Activated CD8-positive, alpha-beta T cell treated with anti-CD3 and anti-CD28 coated beads for 36 hours (primary cell): ENCODE results near the gene PLPP4. TPM values are rescaled to one million over a fixed set of nuclear protein-coding genes. Genes with fewer than 3 reads are reported as not detected.

Source experiments
- ATAC-seq: fragments of 200-7000 bp; cut with Tn5 transposase; one replicate; pipeline ENCODE4 v1.10.0; 2021; ENCODE audit warnings: mild to moderate bottlenecking, moderate library complexity
- CTCF ChIA-PET: fragments of 350-600 bp; sonication (Branson Sonifier 250); formaldehyde crosslinking; loops from one replicate; lab custom pipeline; 2021; ENCODE audit warnings: antibody characterized with exemption; lab: Charles Lee
- POLR2A ChIA-PET: fragments of 350-600 bp; sonication (Branson Sonifier 250); formaldehyde crosslinking; loops from one replicate; lab custom pipeline; 2021; ENCODE audit warnings: antibody characterized with exemption; lab: Charles Lee
- DNase-seq: peaks from one replicate; pipeline ENCODE4 v3.0.0-alpha.2; 2020
- H3K27ac Mint-ChIP-seq: one replicate; pipeline ENCODE4 v1.8.0; 2021; ENCODE audit warnings: mild to moderate bottlenecking, mixed read lengths
- H3K27me3 Mint-ChIP-seq: one replicate; pipeline ENCODE4 v1.8.0; 2021; ENCODE audit warnings: mixed read lengths
- H3K36me3 Mint-ChIP-seq: one replicate; pipeline ENCODE4 v1.8.0; 2021; ENCODE audit warnings: low read depth, mixed read lengths
- H3K4me1 Mint-ChIP-seq: one replicate; pipeline ENCODE4 v1.8.0; 2021; ENCODE audit warnings: low read depth, mixed read lengths
- H3K4me3 Mint-ChIP-seq: one replicate; pipeline ENCODE4 v1.8.0; 2021; ENCODE audit warnings: mild to moderate bottlenecking, moderate library complexity, mixed read lengths
- H3K9me3 Mint-ChIP-seq: one replicate; pipeline ENCODE4 v1.8.0; 2021; ENCODE audit warnings: mixed read lengths
- CTCF ChIP-seq: fragments of 200-600 bp; IDR thresholded peaks from one replicate; pipeline ENCODE4 v1.8.0; 2022; ENCODE audit warnings: antibody characterized with exemption, mild to moderate bottlenecking
- intact Hi-C: fragments of 100-400 bp; cut with micrococcal nuclease; formaldehyde crosslinking; loops from one replicate; pipeline ENCODE4 v1.10.0; 2022
- total RNA-seq, 2 experiments: library from RNA; stranded (reverse); gene quantifications; one replicate each; pipeline ENCODE4 v1.2.3, GENCODE V29; 2021

Gene PLPP4
- total RNA-seq, 2 experiments from 2014 or later, result not detected

DNA sequence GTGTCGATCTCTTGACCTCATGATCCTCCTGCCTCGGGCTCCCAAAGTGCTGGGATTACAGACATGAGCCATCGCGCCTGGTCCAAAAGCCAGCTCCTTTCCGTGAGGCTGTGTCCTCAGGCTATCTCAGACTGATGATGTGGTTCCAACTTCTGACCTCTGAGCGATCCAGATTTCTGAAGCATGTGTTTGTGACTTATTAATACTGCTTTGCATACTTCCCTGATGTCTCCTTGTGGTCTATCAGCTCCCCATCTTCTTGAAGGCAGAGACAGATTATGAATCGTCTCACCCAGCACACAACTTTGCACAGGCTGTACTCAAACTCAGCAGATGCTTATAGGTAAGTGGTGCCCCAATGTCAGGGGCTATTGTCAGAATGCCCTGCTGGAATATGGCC, 2.0 kb upstream of the PLPP4 start:
- ChIA-PET POLR2A (no interaction called here), CTCF (no interaction called here)
- no peaks in the 10 kb centered on the region for H3K9me3 Mint-ChIP-seq
- H3K27ac Mint-ChIP-seq, result no peak overlapping the region
- H3K36me3 Mint-ChIP-seq, result no peaks in the 10 kb centered on the region
- H3K4me1 Mint-ChIP-seq, result peaks cover 2% of the 10 kb centered on the region
- no peak for DNase-seq
- no peak for ATAC-seq
- intact Hi-C loops, result no loop called here
- TF ChIP-seq CTCF, result no peak
- peaks cover 23% of the 10 kb centered on the region for H3K27me3 Mint-ChIP-seq
- H3K4me3 Mint-ChIP-seq, result no peak overlapping the region

GRCh38 chr10:120455606-120456005, 1.4 kb upstream of the PLPP4 start:
- intact Hi-C loops, result no loop called here
- no peaks in the 10 kb centered on the region for H3K9me3 Mint-ChIP-seq
- no peak overlapping the region for H3K4me3 Mint-ChIP-seq
- DNase-seq (no peak), ATAC-seq (no peak)
- TF ChIP-seq CTCF, result no peak
- peaks cover 27% of the 10 kb centered on the region for H3K27me3 Mint-ChIP-seq
- CTCF ChIA-PET, result no interaction called here
- peaks cover 2% of the 10 kb centered on the region for H3K4me1 Mint-ChIP-seq
- H3K27ac Mint-ChIP-seq, result no peak overlapping the region
- POLR2A ChIA-PET, result no interaction called here
- no peaks in the 10 kb centered on the region for H3K36me3 Mint-ChIP-seq

GRCh38 chr10:120456143-120456625, 843 bp upstream of the PLPP4 start:
- Mint-ChIP-seq H3K4me3 (peak overlapping the region; percentile 28), H3K27me3 (peaks cover 27% of the 10 kb centered on the region), H3K36me3 (no peaks in the 10 kb centered on the region), H3K9me3 (no peaks in the 10 kb centered on the region), H3K27ac (no peak overlapping the region), H3K4me1 (peaks cover 2% of the 10 kb centered on the region)
- ChIA-PET CTCF (no interaction called here), POLR2A (no interaction called here)
- no peak for ATAC-seq
- DNase-seq, result no peak
- no peak for TF ChIP-seq CTCF
- intact Hi-C loops, result no loop called here

- no peak for TF ChIP-seq CTCF
- Mint-ChIP-seq H3K9me3 (no peaks in the 10 kb centered on the region), H3K36me3 (no peaks in the 10 kb centered on the region), H3K27me3 (peaks cover 27% of the 10 kb centered on the region), H3K4me1 (peaks cover 2% of the 10 kb centered on the region), H3K27ac (no peak overlapping the region), H3K4me3 (no peak overlapping the region)
- intact Hi-C loops, result no loop called here
- DNase-seq (no peak), ATAC-seq (no peak)
- ChIA-PET POLR2A (no interaction called here), CTCF (no interaction called here)
Measured at GRCh38 chr10:120457431-120458172, 575 bp downstream of the PLPP4 start.

DNA sequence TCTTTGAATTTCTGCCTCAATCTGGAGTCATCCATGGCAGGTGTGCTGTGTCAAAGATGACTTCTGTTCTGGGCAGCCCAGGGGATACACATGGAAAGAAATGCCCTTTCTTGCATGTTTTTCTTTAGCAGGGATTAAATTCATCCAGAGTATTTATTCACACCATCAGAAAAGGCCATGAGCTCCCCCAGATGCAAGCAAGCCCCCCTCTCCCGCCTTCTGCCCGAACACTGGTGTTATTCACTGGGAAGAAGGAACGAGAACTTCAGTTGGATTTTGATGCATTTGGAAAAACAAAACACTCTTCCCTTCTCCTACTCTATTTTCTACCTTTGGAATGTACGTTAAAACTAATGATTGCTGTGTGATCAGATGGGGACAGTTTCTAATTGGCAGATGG, 1.4 kb downstream of the PLPP4 start:
- ATAC-seq (no peak), DNase-seq (no peak)
- intact Hi-C loops, result no loop called here
- TF ChIP-seq CTCF, result no peak
- no peaks in the 10 kb centered on the region for H3K9me3 Mint-ChIP-seq
- H3K36me3 Mint-ChIP-seq, result no peaks in the 10 kb centered on the region
- no peak overlapping the region for H3K27ac Mint-ChIP-seq
- ChIA-PET POLR2A (no interaction called here), CTCF (no interaction called here)
- no peak overlapping the region for H3K4me3 Mint-ChIP-seq
- peaks cover 27% of the 10 kb centered on the region for H3K27me3 Mint-ChIP-seq
- peaks cover 2% of the 10 kb centered on the region for H3K4me1 Mint-ChIP-seq
